Ishikawa (cell line): ENCODE measurements around the gene HTR1D.

Source experiments
- CEBPB ChIP-seq: IDR thresholded peaks from 2 replicates; pipeline ENCODE4 v1.6.1; 2012
- CREB1 ChIP-seq: IDR thresholded peaks from 2 replicates; pipeline ENCODE4 v1.6.1; 2012; ENCODE audit warnings: low read depth
- EP300 ChIP-seq: IDR thresholded peaks from 2 replicates; pipeline ENCODE4 v1.6.1; 2012; ENCODE audit warnings: borderline replicate concordance
- FOXM1 ChIP-seq: IDR thresholded peaks from 2 replicates; pipeline ENCODE4 v1.6.1; 2012; ENCODE audit warnings: low read depth, borderline replicate concordance
- MAX ChIP-seq: IDR thresholded peaks from 2 replicates; pipeline ENCODE4 v1.6.1; 2012
- NFIC ChIP-seq: IDR thresholded peaks from 2 replicates; pipeline ENCODE4 v1.6.1; 2012
- REST ChIP-seq: IDR thresholded peaks from 2 replicates; pipeline ENCODE4 v1.6.1; 2012; ENCODE audit warnings: low read depth, mild to moderate bottlenecking
- TAF1 ChIP-seq: IDR thresholded peaks from 2 replicates; pipeline ENCODE4 v1.6.1; 2012; ENCODE audit warnings: low read depth, mild to moderate bottlenecking
- TEAD4 ChIP-seq: IDR thresholded peaks from 2 replicates; pipeline ENCODE4 v1.6.1; 2012
- YY1 ChIP-seq: IDR thresholded peaks from 2 replicates; pipeline ENCODE4 v1.6.1; 2012; ENCODE audit warnings: low read depth

GRCh38 chr1:23169727-23170335 is 47.5 kb downstream of the HTR1D start:
- no peak for TF ChIP-seq CREB1
- no peak for TF ChIP-seq REST
- no peak for TF ChIP-seq FOXM1
- no peak for TF ChIP-seq TAF1
- no peak for TF ChIP-seq TEAD4
- no peak for TF ChIP-seq EP300
- no peak for TF ChIP-seq NFIC
- TF ChIP-seq MAX = no peak
- no peak for TF ChIP-seq YY1
- TF ChIP-seq CEBPB = no peak
